Cardiac muscle cell (in vitro differentiated cells and primary cell): Measurements from ENCODE around the gene SSPN. TPM values are rescaled to one million over a fixed set of nuclear protein-coding genes. Genes with fewer than 3 reads are reported as not detected.

ENCODE experiments used
- DNase-seq, 2 donors: peaks; one replicate each; pipeline versions ENCODE4 v3.0.0 to v3.0.0-alpha.2; 2010 to 2017; ENCODE audit warnings: low read depth in 1 of 2, low spot score in 1 of 2
- H3K27ac ChIP-seq: fragments of 200-600 bp; sonication (generic); 2 replicates; pipeline ENCODE4 v1.5.1; 2016
- H3K27me3 ChIP-seq: fragments of 200-600 bp; sonication (generic); 2 replicates; pipeline ENCODE4 v1.6.0; 2016; ENCODE audit warnings: control low read depth
- H3K36me3 ChIP-seq: fragments of 200-600 bp; sonication (generic); 2 replicates; pipeline ENCODE4 v1.5.1; 2016; ENCODE audit warnings: control low read depth
- H3K4me1 ChIP-seq: fragments of 200-600 bp; sonication (generic); 2 replicates; pipeline ENCODE4 v1.8.1; 2017; ENCODE audit warnings: low read depth, mild to moderate bottlenecking, mixed run types
- H3K4me3 ChIP-seq: fragments of 200-600 bp; sonication (generic); 2 replicates; pipeline ENCODE4 v1.5.1; 2016; ENCODE audit warnings: mild to moderate bottlenecking
- H3K9me3 ChIP-seq: fragments of 200-600 bp; sonication (generic); 2 replicates; pipeline ENCODE4 v1.5.1; 2017; ENCODE audit warnings: low read depth, mild to moderate bottlenecking, control low read depth
- CTCF ChIP-seq: IDR thresholded peaks from 2 replicates; pipeline ENCODE4 v1.5.1; 2012; ENCODE audit warnings: low read depth, mild to moderate bottlenecking, low read length
- polyA plus RNA-seq: library from polyadenylated mRNA; unstranded; fragments of >200 nt; fragmentation: Nextera tagmentation; extraction: Ambion mirVana; gene quantifications from 2 replicates; pipeline ENCODE4 v1.2.1, GENCODE V29; 2016
- total RNA-seq: library from RNA; depleted of rRNA; stranded (reverse); fragments of >200 nt; gene quantifications from 2 replicates; pipeline ENCODE4 v1.2.3, GENCODE V29; 2016

Gene SSPN
- total and polyA plus RNA-seq, 2 experiments from 2014 or later = 3.5 to 4.0 TPM

DNA sequence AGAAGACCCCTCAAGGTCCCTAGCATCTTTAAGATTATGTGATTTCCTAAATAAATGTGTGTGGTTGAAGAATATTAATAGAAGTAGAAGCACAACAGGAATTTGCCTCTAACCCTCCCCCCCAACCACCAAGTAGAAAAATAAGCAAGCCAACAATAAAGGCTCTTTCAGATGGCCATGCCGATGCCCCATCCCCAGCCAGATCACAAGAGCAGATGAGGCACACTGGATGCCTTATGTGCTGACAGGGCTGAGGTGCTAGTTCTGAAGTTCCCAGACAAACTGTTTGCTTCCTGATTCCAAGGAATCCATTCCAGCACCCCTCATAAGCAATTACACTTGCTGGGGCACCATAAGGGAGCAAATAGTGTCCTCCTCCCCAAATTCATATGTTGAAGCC, 90.0 kb downstream of the SSPN start:
- Histone ChIP-seq H3K27ac (no peak overlapping the region), H3K36me3 (no peaks in the 10 kb centered on the region), H3K4me3 (no peak overlapping the region), H3K9me3 (no peaks in the 10 kb centered on the region), H3K27me3 (peaks cover 45% of the 10 kb centered on the region), H3K4me1 (no peaks in the 10 kb centered on the region)
- DNase-seq = no peak
- TF ChIP-seq CTCF = no peak

DNA sequence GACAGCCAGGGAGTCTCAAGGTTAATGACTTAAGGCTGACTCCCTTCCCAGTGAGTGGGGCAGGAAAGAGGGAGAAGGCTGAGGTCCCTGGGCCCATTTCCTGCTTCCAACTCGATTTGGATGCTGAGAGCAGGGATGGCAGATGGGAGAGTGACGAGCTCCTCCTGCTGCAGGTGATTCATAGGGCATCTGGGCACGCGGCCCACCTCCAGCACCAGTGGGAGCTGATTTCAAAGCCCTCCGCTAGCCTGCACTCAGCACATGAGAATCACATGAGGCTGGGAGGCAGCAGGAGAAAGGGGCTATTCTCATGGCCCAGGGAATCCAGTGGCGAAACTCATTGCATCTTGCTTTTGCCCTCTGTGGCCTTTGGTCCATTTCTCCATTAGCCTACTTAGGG, 90.8 kb downstream of the SSPN start:
- Histone ChIP-seq H3K36me3 (no peaks in the 10 kb centered on the region), H3K27ac (no peak overlapping the region), H3K4me1 (no peaks in the 10 kb centered on the region), H3K9me3 (no peaks in the 10 kb centered on the region), H3K4me3 (no peak overlapping the region), H3K27me3 (peaks cover 45% of the 10 kb centered on the region)
- TF ChIP-seq CTCF = no peak
- no peak for DNase-seq

DNA sequence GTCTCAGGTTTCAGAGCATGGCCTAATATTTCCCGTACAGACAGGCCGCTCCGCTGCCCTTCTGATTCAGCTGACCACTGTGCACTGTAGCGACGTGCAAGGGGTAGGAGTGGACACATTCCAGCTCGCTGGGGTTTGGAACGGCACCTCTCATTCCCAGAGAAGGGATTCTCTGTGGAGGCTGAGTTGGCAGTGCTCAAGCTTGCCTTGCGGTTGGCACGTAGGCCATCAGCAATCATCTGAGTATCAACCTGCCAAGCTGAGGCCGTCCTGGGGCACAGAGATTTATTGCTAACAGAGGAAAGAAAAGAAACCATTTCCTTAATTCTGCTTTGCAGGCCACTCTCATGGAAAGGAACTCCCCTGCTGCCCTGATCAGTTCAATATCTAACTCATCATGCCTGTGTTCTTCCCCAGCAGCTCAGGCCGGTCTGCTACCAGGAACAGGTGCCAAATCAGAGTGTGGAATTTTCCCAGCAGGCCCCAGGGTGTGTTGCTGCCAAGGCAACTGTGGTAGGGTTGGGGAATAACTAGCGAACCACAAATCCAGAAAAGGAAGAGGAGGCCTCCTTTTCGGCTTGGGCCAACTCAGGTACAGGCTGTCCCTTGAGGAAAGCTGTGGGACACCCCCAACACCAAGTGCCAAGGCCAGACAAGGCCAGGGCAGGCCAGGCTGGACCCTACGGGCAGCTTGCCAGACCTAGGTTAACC, 92.5 kb downstream of the SSPN start:
- Histone ChIP-seq H3K4me3 (no peak overlapping the region), H3K27me3 (peaks cover 34% of the 10 kb centered on the region), H3K4me1 (no peaks in the 10 kb centered on the region), H3K27ac (no peak overlapping the region), H3K9me3 (no peaks in the 10 kb centered on the region), H3K36me3 (no peaks in the 10 kb centered on the region)
- DNase-seq = peak in 1 of 2 donors; percentile 54
- no peak for TF ChIP-seq CTCF

GRCh38 chr12:26290565-26290964, 95.2 kb downstream of the SSPN start:
- Histone ChIP-seq H3K27me3 (peaks cover 11% of the 10 kb centered on the region), H3K4me1 (no peaks in the 10 kb centered on the region), H3K4me3 (no peak overlapping the region), H3K9me3 (no peaks in the 10 kb centered on the region), H3K36me3 (no peaks in the 10 kb centered on the region), H3K27ac (no peak overlapping the region)
- DNase-seq = no peak
- no peak for TF ChIP-seq CTCF

GRCh38 chr12:26292596-26292995, 97.2 kb downstream of the SSPN start:
- no peaks in the 10 kb centered on the region for H3K9me3 ChIP-seq
- H3K4me1 ChIP-seq = no peaks in the 10 kb centered on the region
- no peaks in the 10 kb centered on the region for H3K36me3 ChIP-seq
- no peak overlapping the region for H3K4me3 ChIP-seq
- no peak for DNase-seq
- no peak overlapping the region for H3K27ac ChIP-seq
- H3K27me3 ChIP-seq = peaks cover 11% of the 10 kb centered on the region
- no peak for TF ChIP-seq CTCF
